GM12801 (cell line): Measurements from ENCODE around the gene ARHGAP15.

ENCODE experiments used
- CTCF ChIP-seq: IDR thresholded peaks from one replicate; pipeline ENCODE4 v1.5.1; 2011; ENCODE audit warnings: control low read depth; ENCODE audit not compliant: insufficient read length; ENCODE audit errors: extremely low read depth

The ARHGAP15 gene

DNA sequence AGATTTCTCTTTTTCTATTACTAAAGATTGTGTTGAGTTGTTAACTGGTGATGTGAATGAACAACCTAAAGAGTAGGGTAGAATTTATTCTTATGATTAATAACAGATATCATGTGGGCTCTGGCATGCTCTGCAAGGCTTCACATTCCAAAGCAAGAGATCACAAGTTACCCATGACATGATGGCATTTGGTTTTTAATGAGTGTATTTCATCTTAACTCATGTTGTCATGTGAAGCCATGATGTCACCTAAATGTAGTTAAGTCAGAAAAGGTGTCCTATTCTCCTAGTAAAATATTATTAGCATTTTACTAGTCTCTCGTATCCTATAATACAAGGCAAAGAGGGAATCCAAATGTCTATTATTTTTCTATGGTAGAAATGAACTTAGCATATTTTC is 678.0 kb downstream of the ARHGAP15 start:
- TF ChIP-seq CTCF: no peak

- TF ChIP-seq CTCF: no peak
Observed at GRCh38 chr2:143807671-143808070, 678.5 kb downstream of the ARHGAP15 start.

- TF ChIP-seq CTCF: no peak
Observed at GRCh38 chr2:143808166-143808565, 678.9 kb downstream of the ARHGAP15 start.

GRCh38 chr2:143815082-143815481 is 685.9 kb downstream of the ARHGAP15 start:
- no peak for TF ChIP-seq CTCF

- TF ChIP-seq CTCF: no peak
Observed at GRCh38 chr2:143816916-143817315, 687.7 kb downstream of the ARHGAP15 start.
